HG02943 (cell line): ENCODE results near the gene CTNNA1.

ENCODE experiments used
- ATAC-seq: cut with Tn5 transposase; IDR thresholded peaks from one replicate; pipeline ENCODE4 v1.9.1; 2021; ENCODE audit warnings: mild to moderate bottlenecking, low read depth, moderate library complexity; ENCODE audit not compliant: unreplicated experiment

The CTNNA1 gene

GRCh38 chr5:138943599-138944173 is 190.5 kb downstream of the CTNNA1 start:
- ATAC-seq, result no peak

- ATAC-seq, result no peak
These were observed 191.5 kb downstream of the CTNNA1 start for GRCh38 chr5:138944527-138945322.

GRCh38 chr5:138945421-138946240 is 192.4 kb downstream of the CTNNA1 start:
- ATAC-seq, result no peak

- no peak for ATAC-seq
These were observed 193.0 kb downstream of the CTNNA1 start for GRCh38 chr5:138946241-138946623.

GRCh38 chr5:138946831-138947560 is 193.8 kb downstream of the CTNNA1 start:
- no peak for ATAC-seq

GRCh38 chr5:138947780-138948179 is 194.6 kb downstream of the CTNNA1 start:
- ATAC-seq, result no peak

GRCh38 chr5:138948471-138949222 is 195.4 kb downstream of the CTNNA1 start:
- ATAC-seq, result no peak

- ATAC-seq, result no peak
These were observed 196.0 kb downstream of the CTNNA1 start for GRCh38 chr5:138949223-138949574.

- ATAC-seq, result no peak
These were observed 196.8 kb downstream of the CTNNA1 start for GRCh38 chr5:138949988-138950387.

- no peak for ATAC-seq
These were observed 197.3 kb downstream of the CTNNA1 start for GRCh38 chr5:138950421-138951031.

GRCh38 chr5:138951091-138951985 is 198.1 kb downstream of the CTNNA1 start:
- ATAC-seq, result no peak

- ATAC-seq, result no peak
These were observed 198.9 kb downstream of the CTNNA1 start for GRCh38 chr5:138951986-138952735.

- ATAC-seq, result no peak
These were observed 199.7 kb downstream of the CTNNA1 start for GRCh38 chr5:138952962-138953361.

GRCh38 chr5:138953387-138954256 is 200.4 kb downstream of the CTNNA1 start:
- no peak for ATAC-seq

GRCh38 chr5:138954257-138955012 is 201.2 kb downstream of the CTNNA1 start:
- no peak for ATAC-seq

GRCh38 chr5:138955013-138955660 is 201.9 kb downstream of the CTNNA1 start:
- ATAC-seq, result no peak
